Measurements from ENCODE around the gene HS3ST6. TPM values are rescaled to one million over a fixed set of nuclear protein-coding genes. Genes with fewer than 3 reads are reported as not detected.
"Not testable (repeated sequence)": the region's sequence is repeated elsewhere in the genome, so short reads cannot be mapped to it uniquely, and the experiment has no call there.

The HS3ST6 gene
- total and polyA plus RNA-seq, 2 donors, result 0.38 to 1.3 TPM

DNA sequence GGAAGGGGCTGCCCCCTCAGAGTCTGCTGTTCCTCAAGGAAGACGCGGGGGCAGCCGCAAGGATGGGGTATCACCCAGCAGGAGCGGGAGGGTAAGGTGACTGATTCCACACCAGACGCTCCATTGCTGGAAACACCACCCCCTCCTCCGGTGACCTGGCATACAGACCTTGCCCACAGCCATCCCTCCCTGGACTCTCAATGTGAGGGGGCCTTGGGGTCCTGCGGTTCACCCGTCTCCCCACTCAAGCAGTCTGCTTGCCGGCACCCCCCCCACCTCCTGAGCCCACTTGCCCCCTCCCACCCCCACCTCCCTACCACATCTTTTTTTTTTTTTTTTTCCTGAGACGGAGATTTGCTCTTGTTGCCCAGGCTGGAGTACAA lies 12.1 kb upstream of the HS3ST6 start:
- Histone ChIP-seq H3K27ac (ENCODE audit: low read depth in 1 of 2, low read length in 1 of 2) (no peak overlapping the region), H3K4me3 (ENCODE audit: low read length in 2 of 2) (no peak overlapping the region), H3K36me3 (ENCODE audit: control insufficient read depth in 2 of 2, insufficient read depth in 2 of 2, low read length in 1 of 2) (no peaks in the 10 kb centered on the region), H3K27me3 (ENCODE audit: control insufficient read depth in 2 of 2, insufficient read depth in 1 of 2, low read length in 1 of 2) (peaks cover 2 to 34% of the 10 kb centered on the region in 2 donors), H3K9me3 (ENCODE audit: control insufficient read depth in 2 of 2, insufficient read depth in 1 of 2, low read length in 1 of 2) (no peaks in the 10 kb centered on the region), H3K4me1 (ENCODE audit: control insufficient read depth in 2 of 2, insufficient read depth in 2 of 2, low read length in 2 of 2) (peaks cover 2 to 4% of the 10 kb centered on the region in 2 donors)
- DNase-seq (ENCODE audit: low read depth in 6 of 9, low spot score in 9 of 9), result no peak
- 95% methylated on average over 10 of the region's 10 CpGs for WGBS

DNA sequence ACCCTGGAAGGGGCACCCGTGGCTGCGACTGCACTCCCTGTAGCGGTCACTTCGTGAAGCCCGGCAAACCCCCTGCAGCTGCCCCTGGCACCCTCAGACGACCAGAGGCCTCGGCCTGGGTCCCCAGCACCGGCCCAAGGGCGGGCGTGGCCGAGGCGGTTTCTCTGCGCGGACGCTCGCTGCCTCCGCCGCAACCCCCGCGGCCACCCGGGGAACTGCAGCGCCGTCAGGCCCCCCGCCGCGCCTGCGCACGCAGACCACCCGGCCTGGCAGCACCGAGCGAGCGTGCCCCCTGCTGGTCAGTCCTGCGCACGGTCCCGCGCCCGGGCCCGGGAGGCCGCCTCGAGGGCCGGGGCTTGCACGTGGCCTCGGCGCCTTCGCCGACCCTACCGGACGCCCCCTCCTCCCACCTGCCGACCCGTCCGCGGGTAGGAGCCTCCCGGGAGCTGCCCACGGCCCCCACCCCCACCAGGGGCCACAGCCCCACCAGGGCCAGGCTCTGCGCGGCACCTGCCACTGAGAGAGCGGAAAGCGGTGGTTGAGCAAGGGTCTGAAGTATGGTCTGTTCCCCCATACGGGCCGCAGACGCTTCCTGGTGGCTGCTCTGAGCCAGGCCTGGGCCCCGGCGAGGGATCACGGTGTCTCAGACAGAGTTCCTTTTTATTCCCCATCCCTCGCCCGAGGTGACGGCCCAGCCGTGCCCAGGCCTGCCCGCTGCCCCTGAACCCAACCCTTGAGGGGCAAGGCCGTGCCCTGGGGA lies 11.5 kb upstream of the HS3ST6 start:
- WGBS, result 11% methylated on average over 70 of the region's 70 CpGs
- DNase-seq (ENCODE audit: low read depth in 6 of 9, low spot score in 9 of 9), result peak; percentile 38 to 90 (median 81)
- Histone ChIP-seq H3K4me1 (ENCODE audit: control insufficient read depth in 2 of 2, insufficient read depth in 2 of 2, low read length in 2 of 2) (peaks cover 2 to 4% of the 10 kb centered on the region in 2 donors), H3K27me3 (ENCODE audit: control insufficient read depth in 2 of 2, insufficient read depth in 1 of 2, low read length in 1 of 2) (peaks cover 2 to 39% of the 10 kb centered on the region in 2 donors), H3K36me3 (ENCODE audit: control insufficient read depth in 2 of 2, insufficient read depth in 2 of 2, low read length in 1 of 2) (no peaks in the 10 kb centered on the region), H3K27ac (ENCODE audit: low read depth in 1 of 2, low read length in 1 of 2) (peak overlapping the region in 1 of 2 donors; percentile 42), H3K4me3 (ENCODE audit: low read length in 2 of 2) (peak overlapping the region; percentile 42 to 69), H3K9me3 (ENCODE audit: control insufficient read depth in 2 of 2, insufficient read depth in 1 of 2, low read length in 1 of 2) (no peaks in the 10 kb centered on the region)

DNA sequence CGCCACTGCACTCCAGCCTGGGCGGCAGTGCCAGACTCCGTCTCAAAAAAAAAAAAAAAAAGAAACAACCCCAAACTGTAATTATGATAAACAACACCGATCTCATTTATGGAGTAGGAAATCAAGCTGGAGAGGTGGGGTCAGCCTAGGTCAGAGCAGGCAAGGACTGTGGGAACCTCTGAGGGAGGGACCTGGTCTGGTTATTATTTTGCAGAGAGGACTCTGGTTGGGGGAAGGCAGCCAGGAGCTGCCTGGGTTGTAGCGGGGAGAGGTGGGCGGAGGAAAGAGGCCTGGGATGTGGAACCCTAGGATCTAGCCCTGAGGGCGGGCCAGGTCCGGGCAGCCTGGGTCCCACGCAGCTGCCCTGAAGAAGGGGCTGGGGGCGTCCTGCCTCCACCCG lies 10.9 kb upstream of the HS3ST6 start:
- Histone ChIP-seq H3K36me3 (ENCODE audit: control insufficient read depth in 2 of 2, insufficient read depth in 2 of 2, low read length in 1 of 2) (no peaks in the 10 kb centered on the region), H3K4me1 (ENCODE audit: control insufficient read depth in 2 of 2, insufficient read depth in 2 of 2, low read length in 2 of 2) (peaks cover 2 to 4% of the 10 kb centered on the region in 2 donors), H3K27ac (ENCODE audit: low read depth in 1 of 2, low read length in 1 of 2) (no peak overlapping the region), H3K27me3 (ENCODE audit: control insufficient read depth in 2 of 2, insufficient read depth in 1 of 2, low read length in 1 of 2) (peaks cover 3 to 45% of the 10 kb centered on the region in 2 donors), H3K9me3 (ENCODE audit: control insufficient read depth in 2 of 2, insufficient read depth in 1 of 2, low read length in 1 of 2) (no peaks in the 10 kb centered on the region), H3K4me3 (ENCODE audit: low read length in 2 of 2) (peak overlapping the region; percentile 42 to 69)
- 34% methylated on average over 11 of the region's 11 CpGs for WGBS
- no peak for DNase-seq (ENCODE audit: low read depth in 6 of 9, low spot score in 9 of 9)

DNA sequence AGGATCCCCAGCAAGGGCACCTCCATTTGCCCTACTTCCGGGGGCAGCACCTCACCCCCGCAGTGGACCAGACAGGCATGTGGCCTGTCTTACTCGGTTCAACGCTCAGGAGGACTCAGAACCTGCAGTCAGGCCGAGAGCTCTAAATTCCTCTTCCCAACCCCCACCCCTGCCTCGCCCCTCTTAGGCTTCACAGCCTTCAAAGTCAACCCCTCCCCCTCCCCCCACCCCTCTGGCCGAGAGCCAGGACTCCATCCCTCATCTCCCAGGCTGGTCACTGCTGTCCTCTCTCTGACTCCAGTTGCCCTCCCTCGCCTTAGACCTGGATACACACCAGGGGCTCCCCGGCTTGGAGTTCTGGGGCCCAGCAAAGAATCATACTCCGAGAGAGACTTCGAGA lies 8.1 kb upstream of the HS3ST6 start:
- peaks cover 2 to 9% of the 10 kb centered on the region in 2 donors for H3K4me1 ChIP-seq (ENCODE audit: control insufficient read depth in 2 of 2, insufficient read depth in 2 of 2, low read length in 2 of 2)
- H3K27me3 ChIP-seq (ENCODE audit: control insufficient read depth in 2 of 2, insufficient read depth in 1 of 2, low read length in 1 of 2), result peaks cover 25 to 59% of the 10 kb centered on the region in 2 donors
- WGBS, result 78% methylated on average over 11 of the region's 11 CpGs
- H3K4me3 ChIP-seq (ENCODE audit: low read length in 2 of 2), result no peak overlapping the region
- no peak for DNase-seq (ENCODE audit: low read depth in 6 of 9, low spot score in 9 of 9)
- H3K9me3 ChIP-seq (ENCODE audit: control insufficient read depth in 2 of 2, insufficient read depth in 1 of 2, low read length in 1 of 2), result peaks cover 0 to 5% of the 10 kb centered on the region in 2 donors
- no peak overlapping the region for H3K27ac ChIP-seq (ENCODE audit: low read depth in 1 of 2, low read length in 1 of 2)
- H3K36me3 ChIP-seq (ENCODE audit: control insufficient read depth in 2 of 2, insufficient read depth in 2 of 2, low read length in 1 of 2), result no peaks in the 10 kb centered on the region

DNA sequence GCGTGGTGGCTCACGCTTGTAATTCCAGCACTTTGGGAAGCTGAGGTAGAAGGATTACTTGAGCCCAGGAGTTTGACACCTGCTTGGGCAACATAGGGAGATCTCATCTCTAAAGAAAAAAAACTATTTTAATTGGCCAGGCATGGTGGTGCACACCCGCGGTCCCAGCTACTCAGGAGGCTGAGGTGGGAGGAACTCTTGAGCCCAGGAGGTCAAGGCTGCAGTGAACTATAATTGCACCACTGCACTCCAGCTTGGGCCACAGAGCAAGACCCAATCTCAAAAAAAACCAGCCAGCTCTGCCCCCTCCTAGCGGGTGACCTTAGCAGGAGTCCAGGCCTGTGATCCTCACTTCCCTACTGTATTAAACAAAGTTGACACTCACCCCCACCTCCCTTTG lies 5.9 kb upstream of the HS3ST6 start:
- Histone ChIP-seq H3K9me3 (ENCODE audit: control insufficient read depth in 2 of 2, insufficient read depth in 1 of 2, low read length in 1 of 2) (peaks cover 0 to 8% of the 10 kb centered on the region in 2 donors), H3K27me3 (ENCODE audit: control insufficient read depth in 2 of 2, insufficient read depth in 1 of 2, low read length in 1 of 2) (peaks cover 41 to 75% of the 10 kb centered on the region in 2 donors), H3K4me1 (ENCODE audit: control insufficient read depth in 2 of 2, insufficient read depth in 2 of 2, low read length in 2 of 2) (peaks cover 0 to 5% of the 10 kb centered on the region in 2 donors), H3K36me3 (ENCODE audit: control insufficient read depth in 2 of 2, insufficient read depth in 2 of 2, low read length in 1 of 2) (no peaks in the 10 kb centered on the region), H3K4me3 (ENCODE audit: low read length in 2 of 2) (no peak overlapping the region), H3K27ac (ENCODE audit: low read depth in 1 of 2, low read length in 1 of 2) (no peak overlapping the region)
- 86% methylated on average over 5 of the region's 5 CpGs for WGBS
- DNase-seq (ENCODE audit: low read depth in 6 of 9, low spot score in 9 of 9), result no peak

DNA sequence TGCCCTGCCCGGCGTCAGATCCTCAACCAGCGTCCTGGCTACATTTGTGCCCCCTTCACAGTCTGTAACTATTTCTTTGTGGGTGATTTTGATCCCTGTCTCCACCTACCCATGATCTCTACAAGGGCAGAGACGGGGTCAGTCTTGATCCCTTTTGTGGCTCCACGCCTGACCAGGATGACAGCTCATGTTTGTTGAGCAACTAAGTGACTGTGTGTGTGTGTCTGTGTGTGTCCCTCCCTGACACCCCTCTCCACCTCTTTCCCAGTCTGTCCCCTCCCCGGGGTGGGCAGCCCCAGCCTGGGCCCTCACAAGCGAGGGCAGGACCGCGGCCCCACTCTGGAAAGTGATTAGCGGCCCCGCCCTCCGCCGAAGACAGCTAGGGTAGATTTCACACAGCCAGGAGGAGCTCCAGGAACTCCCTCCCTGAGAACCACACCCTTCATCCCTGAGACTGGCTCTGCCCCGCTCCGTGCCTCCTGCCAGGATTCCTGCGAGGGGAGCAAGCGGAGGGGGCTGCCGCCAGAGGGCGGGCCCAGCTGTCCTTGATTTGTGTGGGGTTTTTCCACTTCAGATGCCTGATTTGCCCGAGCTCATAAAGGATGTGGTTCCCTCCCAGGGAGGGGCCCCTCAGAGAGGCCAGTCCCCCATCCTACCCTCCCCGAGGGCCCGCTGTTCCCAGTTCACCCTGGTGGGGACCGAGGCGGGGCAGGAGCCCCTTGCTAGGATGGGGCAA lies 5.3 kb upstream of the HS3ST6 start:
- H3K27ac ChIP-seq (ENCODE audit: low read depth in 1 of 2, low read length in 1 of 2), result no peak overlapping the region
- peaks cover 0 to 5% of the 10 kb centered on the region in 2 donors for H3K4me1 ChIP-seq (ENCODE audit: control insufficient read depth in 2 of 2, insufficient read depth in 2 of 2, low read length in 2 of 2)
- H3K9me3 ChIP-seq (ENCODE audit: control insufficient read depth in 2 of 2, insufficient read depth in 1 of 2, low read length in 1 of 2), result peaks cover 0 to 8% of the 10 kb centered on the region in 2 donors
- WGBS, result 16% methylated on average over 24 of the region's 24 CpGs
- peaks cover 47 to 81% of the 10 kb centered on the region in 2 donors for H3K27me3 ChIP-seq (ENCODE audit: control insufficient read depth in 2 of 2, insufficient read depth in 1 of 2, low read length in 1 of 2)
- no peak overlapping the region for H3K4me3 ChIP-seq (ENCODE audit: low read length in 2 of 2)
- peak in 2 of 9 donors; percentile 20 to 30 for DNase-seq (ENCODE audit: low read depth in 6 of 9, low spot score in 9 of 9)
- no peaks in the 10 kb centered on the region for H3K36me3 ChIP-seq (ENCODE audit: control insufficient read depth in 2 of 2, insufficient read depth in 2 of 2, low read length in 1 of 2)

DNA sequence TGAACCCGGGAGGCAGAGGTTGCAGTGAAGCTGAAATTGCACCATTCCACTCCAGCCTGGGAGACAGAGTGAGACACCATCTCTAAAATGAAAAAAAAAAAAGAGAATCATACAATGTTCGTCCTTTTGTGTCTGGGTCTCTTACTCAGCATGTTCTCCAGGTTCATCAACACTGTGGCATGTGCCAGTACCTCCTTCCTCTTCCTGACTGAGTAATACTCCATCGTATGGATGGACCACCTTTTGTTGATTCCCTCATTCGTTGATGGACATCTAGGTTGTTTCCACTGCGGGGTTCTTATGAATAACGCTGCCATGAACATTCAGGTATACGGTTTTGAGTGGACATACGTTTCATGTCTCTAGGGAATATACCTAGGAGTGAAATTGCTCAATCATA lies 4.1 kb upstream of the HS3ST6 start:
- no peaks in the 10 kb centered on the region for H3K36me3 ChIP-seq (ENCODE audit: control insufficient read depth in 2 of 2, insufficient read depth in 2 of 2, low read length in 1 of 2)
- H3K27ac ChIP-seq (ENCODE audit: low read depth in 1 of 2, low read length in 1 of 2), result no peak overlapping the region
- peaks cover 0 to 5% of the 10 kb centered on the region in 2 donors for H3K4me1 ChIP-seq (ENCODE audit: control insufficient read depth in 2 of 2, insufficient read depth in 2 of 2, low read length in 2 of 2)
- peaks cover 0 to 8% of the 10 kb centered on the region in 2 donors for H3K9me3 ChIP-seq (ENCODE audit: control insufficient read depth in 2 of 2, insufficient read depth in 1 of 2, low read length in 1 of 2)
- H3K4me3 ChIP-seq (ENCODE audit: low read length in 2 of 2), result no peak overlapping the region
- peaks cover 57 to 86% of the 10 kb centered on the region in 2 donors for H3K27me3 ChIP-seq (ENCODE audit: control insufficient read depth in 2 of 2, insufficient read depth in 1 of 2, low read length in 1 of 2)
- no peak for DNase-seq (ENCODE audit: low read depth in 6 of 9, low spot score in 9 of 9)
- 83% methylated on average over 8 of the region's 8 CpGs for WGBS

DNA sequence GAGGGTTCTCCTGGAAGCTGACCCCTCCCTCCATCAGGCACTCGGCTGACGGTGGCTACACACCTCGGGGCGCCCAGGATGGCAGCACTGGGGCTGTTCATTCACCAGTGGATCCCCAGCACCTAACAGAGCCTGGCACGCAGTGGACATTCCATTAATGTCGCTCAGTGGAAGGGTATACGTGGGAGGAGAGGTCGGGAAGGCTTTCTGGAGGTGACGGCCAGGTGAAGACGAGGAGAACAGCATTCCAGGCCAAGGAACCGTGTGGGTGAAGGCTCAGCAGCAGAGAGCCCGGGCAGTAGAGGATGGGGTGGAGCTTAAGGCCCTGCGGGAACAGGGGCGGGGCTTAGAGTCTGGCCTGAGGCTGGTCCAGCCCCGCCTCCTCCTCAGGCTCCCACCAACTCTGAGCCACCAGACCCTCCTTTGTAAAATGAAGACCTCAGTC lies 2.5 kb upstream of the HS3ST6 start:
- H3K4me1 ChIP-seq (ENCODE audit: control insufficient read depth in 2 of 2, insufficient read depth in 2 of 2, low read length in 2 of 2), result peaks cover 0 to 5% of the 10 kb centered on the region in 2 donors
- peaks cover 73 to 95% of the 10 kb centered on the region in 2 donors for H3K27me3 ChIP-seq (ENCODE audit: control insufficient read depth in 2 of 2, insufficient read depth in 1 of 2, low read length in 1 of 2)
- WGBS, result 13% methylated on average over 15 of the region's 15 CpGs
- peaks cover 0 to 8% of the 10 kb centered on the region in 2 donors for H3K9me3 ChIP-seq (ENCODE audit: control insufficient read depth in 2 of 2, insufficient read depth in 1 of 2, low read length in 1 of 2)
- no peaks in the 10 kb centered on the region for H3K36me3 ChIP-seq (ENCODE audit: control insufficient read depth in 2 of 2, insufficient read depth in 2 of 2, low read length in 1 of 2)
- DNase-seq (ENCODE audit: low read depth in 6 of 9, low spot score in 9 of 9), result no peak
- no peak overlapping the region for H3K4me3 ChIP-seq (ENCODE audit: low read length in 2 of 2)
- H3K27ac ChIP-seq (ENCODE audit: low read depth in 1 of 2, low read length in 1 of 2), result no peak overlapping the region

DNA sequence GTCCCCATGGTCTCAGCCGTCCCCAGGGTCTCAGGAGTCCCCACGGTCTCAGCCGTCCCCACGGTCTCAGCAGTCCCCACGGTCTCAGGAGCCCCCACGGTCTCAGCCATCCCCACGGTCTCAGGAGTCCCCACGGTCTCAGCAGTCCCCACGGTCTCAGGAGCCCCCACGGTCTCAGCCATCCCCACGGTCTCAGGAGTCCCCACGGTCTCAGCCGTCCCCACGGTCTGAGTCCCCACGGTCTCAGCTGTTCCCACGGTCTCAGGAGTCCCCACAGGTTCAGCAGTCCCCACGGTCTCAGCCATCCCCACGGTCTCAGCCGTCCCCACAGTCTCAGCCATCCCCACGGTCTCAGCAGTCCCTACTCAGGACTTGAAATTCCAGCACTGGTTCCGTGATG lies 1.9 kb upstream of the HS3ST6 start:
- DNase-seq (ENCODE audit: low read depth in 6 of 9, low spot score in 9 of 9); H3K27ac ChIP-seq (ENCODE audit: low read depth in 1 of 2, low read length in 1 of 2); H3K36me3 ChIP-seq (ENCODE audit: control insufficient read depth in 2 of 2, insufficient read depth in 2 of 2, low read length in 1 of 2); H3K4me1 ChIP-seq (ENCODE audit: control insufficient read depth in 2 of 2, insufficient read depth in 2 of 2, low read length in 2 of 2); H3K9me3 ChIP-seq (ENCODE audit: control insufficient read depth in 2 of 2, insufficient read depth in 1 of 2, low read length in 1 of 2); H3K4me3 ChIP-seq (ENCODE audit: low read length in 2 of 2): not testable (repeated sequence)
- H3K27me3 ChIP-seq (ENCODE audit: control insufficient read depth in 2 of 2, insufficient read depth in 1 of 2, low read length in 1 of 2), result peaks cover 77 to 95% of the 10 kb centered on the region in 2 donors
- WGBS, result 76% methylated on average over 21 of the region's 21 CpGs

Measured in thymus (tissue), 11 donors.